Lower leg skin (tissue), 3 donors: Measurements from ENCODE around the gene SLC2A6.

Source experiments
- POLR2A ChIP-seq, 2 donors: fragments of 450-650 bp; IDR thresholded peaks; one replicate each; pipeline ENCODE4 v1.6.1; 2016 to 2017; ENCODE audit warnings: antibody characterized with exemption in 2 of 2, mild to moderate bottlenecking in 1 of 2, moderate library complexity in 1 of 2
- TF ChIP-seq, protein P1 (sequence below), 3 donors: fragments of 450-650 bp; IDR thresholded peaks; one replicate each; pipeline ENCODE4 v1.5.1; 2016; ENCODE audit warnings: antibody characterized with exemption in 3 of 3, mild to moderate bottlenecking in 3 of 3, moderate library complexity in 2 of 3

DNA sequence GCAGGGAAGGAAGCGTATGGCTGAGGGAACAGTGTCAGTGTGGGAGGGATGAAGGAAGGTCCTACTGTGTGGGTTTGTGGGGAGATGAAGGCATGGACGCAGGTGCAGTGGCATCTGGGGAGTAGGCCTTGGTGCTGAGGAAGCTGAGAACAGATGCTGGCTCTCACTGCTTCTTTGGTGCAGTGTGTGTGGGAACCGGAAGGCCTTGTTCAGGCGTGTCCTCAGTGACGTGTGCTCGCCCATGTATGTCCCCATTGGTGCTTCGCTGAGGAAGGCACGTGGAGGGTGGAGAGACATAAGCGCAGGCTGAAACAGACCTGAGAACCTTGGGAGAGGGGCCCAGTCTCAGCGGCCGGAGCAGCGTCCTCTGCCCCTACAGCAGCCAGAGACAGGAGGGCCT lies 38.0 kb downstream of the SLC2A6 start:
- TF ChIP-seq, protein P1, sequence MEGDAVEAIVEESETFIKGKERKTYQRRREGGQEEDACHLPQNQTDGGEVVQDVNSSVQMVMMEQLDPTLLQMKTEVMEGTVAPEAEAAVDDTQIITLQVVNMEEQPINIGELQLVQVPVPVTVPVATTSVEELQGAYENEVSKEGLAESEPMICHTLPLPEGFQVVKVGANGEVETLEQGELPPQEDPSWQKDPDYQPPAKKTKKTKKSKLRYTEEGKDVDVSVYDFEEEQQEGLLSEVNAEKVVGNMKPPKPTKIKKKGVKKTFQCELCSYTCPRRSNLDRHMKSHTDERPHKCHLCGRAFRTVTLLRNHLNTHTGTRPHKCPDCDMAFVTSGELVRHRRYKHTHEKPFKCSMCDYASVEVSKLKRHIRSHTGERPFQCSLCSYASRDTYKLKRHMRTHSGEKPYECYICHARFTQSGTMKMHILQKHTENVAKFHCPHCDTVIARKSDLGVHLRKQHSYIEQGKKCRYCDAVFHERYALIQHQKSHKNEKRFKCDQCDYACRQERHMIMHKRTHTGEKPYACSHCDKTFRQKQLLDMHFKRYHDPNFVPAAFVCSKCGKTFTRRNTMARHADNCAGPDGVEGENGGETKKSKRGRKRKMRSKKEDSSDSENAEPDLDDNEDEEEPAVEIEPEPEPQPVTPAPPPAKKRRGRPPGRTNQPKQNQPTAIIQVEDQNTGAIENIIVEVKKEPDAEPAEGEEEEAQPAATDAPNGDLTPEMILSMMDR (IDR thresholded peaks at IDR 0.05): no peak
- TF ChIP-seq POLR2A (IDR thresholded peaks at IDR 0.05): no peak
